HUES6 (cell line): Measurements from ENCODE around the gene TRIM27.
A peak's percentile ranks its signal among the peaks of the same experiment; 100 is the strongest.

ENCODE experiments used
- H3K27ac ChIP-seq: 2 replicates; pipeline ENCODE4 v1.7.0; 2013; ENCODE audit warnings: low read depth, mild to moderate bottlenecking, low read length, inconsistent platforms
- H3K27me3 ChIP-seq: 2 replicates; pipeline ENCODE4 v1.6.1; 2013; ENCODE audit warnings: low read length; ENCODE audit not compliant: control insufficient read depth, insufficient read depth
- H3K36me3 ChIP-seq: 2 replicates; pipeline ENCODE4 v1.6.1; 2013; ENCODE audit warnings: low read length; ENCODE audit not compliant: control insufficient read depth, insufficient read depth
- H3K4me1 ChIP-seq: 2 replicates; pipeline ENCODE4 v1.6.1; 2013; ENCODE audit warnings: low read length; ENCODE audit not compliant: control insufficient read depth, insufficient read depth
- H3K4me3 ChIP-seq: 2 replicates; pipeline ENCODE4 v1.5.1; 2013; ENCODE audit warnings: low read depth, low read length
- H3K9ac ChIP-seq: one replicate; pipeline ENCODE4 v1.6.1; 2013; ENCODE audit warnings: mild to moderate bottlenecking, low read length
- H3K9me3 ChIP-seq: 2 replicates; pipeline ENCODE4 v1.6.1; 2013; ENCODE audit warnings: low read depth, low read length; ENCODE audit not compliant: control insufficient read depth, insufficient read depth

TRIM27 gene

GRCh38 chr6:28914941-28915340, 8.8 kb downstream of the TRIM27 start:
- Histone ChIP-seq H3K4me3 (no peak overlapping the region), H3K36me3 (peaks cover 90% of the 10 kb centered on the region), H3K9me3 (no peaks in the 10 kb centered on the region), H3K27ac (no peak overlapping the region), H3K27me3 (no peaks in the 10 kb centered on the region), H3K4me1 (no peaks in the 10 kb centered on the region), H3K9ac (no peak overlapping the region)

- Histone ChIP-seq H3K9ac (no peak overlapping the region), H3K36me3 (peaks cover 92% of the 10 kb centered on the region), H3K27ac (no peak overlapping the region), H3K9me3 (no peaks in the 10 kb centered on the region), H3K4me1 (no peaks in the 10 kb centered on the region), H3K4me3 (no peak overlapping the region), H3K27me3 (no peaks in the 10 kb centered on the region)
These were observed 12.7 kb downstream of the TRIM27 start for GRCh38 chr6:28910901-28911690.

- Histone ChIP-seq H3K4me1 (no peaks in the 10 kb centered on the region), H3K9ac (no peak overlapping the region), H3K27me3 (no peaks in the 10 kb centered on the region), H3K27ac (no peak overlapping the region), H3K36me3 (peaks cover 97% of the 10 kb centered on the region), H3K4me3 (no peak overlapping the region), H3K9me3 (no peaks in the 10 kb centered on the region)
These were observed 16.4 kb downstream of the TRIM27 start for GRCh38 chr6:28907394-28907793.

GRCh38 chr6:28906669-28907068, 17.1 kb downstream of the TRIM27 start:
- H3K36me3 ChIP-seq, result peaks cover 96% of the 10 kb centered on the region
- H3K9ac ChIP-seq, result no peak overlapping the region
- H3K27me3 ChIP-seq, result no peaks in the 10 kb centered on the region
- H3K9me3 ChIP-seq, result no peaks in the 10 kb centered on the region
- H3K4me1 ChIP-seq, result no peaks in the 10 kb centered on the region
- H3K4me3 ChIP-seq, result no peak overlapping the region
- no peak overlapping the region for H3K27ac ChIP-seq

- H3K27ac ChIP-seq, result no peak overlapping the region
- H3K36me3 ChIP-seq, result peaks cover 81% of the 10 kb centered on the region
- H3K27me3 ChIP-seq, result no peaks in the 10 kb centered on the region
- H3K9ac ChIP-seq, result no peak overlapping the region
- no peaks in the 10 kb centered on the region for H3K4me1 ChIP-seq
- H3K9me3 ChIP-seq, result no peaks in the 10 kb centered on the region
- no peak overlapping the region for H3K4me3 ChIP-seq
These were observed 20.1 kb downstream of the TRIM27 start for GRCh38 chr6:28903686-28904085.

- Histone ChIP-seq H3K36me3 (peaks cover 62% of the 10 kb centered on the region), H3K27me3 (no peaks in the 10 kb centered on the region), H3K4me1 (no peaks in the 10 kb centered on the region), H3K27ac (no peak overlapping the region), H3K9me3 (no peaks in the 10 kb centered on the region), H3K4me3 (no peak overlapping the region), H3K9ac (no peak overlapping the region)
These were observed 22.0 kb downstream of the TRIM27 start for GRCh38 chr6:28901831-28902230.

GRCh38 chr6:28900577-28901256, 23.1 kb downstream of the TRIM27 start:
- no peak overlapping the region for H3K4me3 ChIP-seq
- H3K9me3 ChIP-seq, result no peaks in the 10 kb centered on the region
- no peak overlapping the region for H3K9ac ChIP-seq
- H3K27me3 ChIP-seq, result no peaks in the 10 kb centered on the region
- peaks cover 53% of the 10 kb centered on the region for H3K36me3 ChIP-seq
- no peaks in the 10 kb centered on the region for H3K4me1 ChIP-seq
- H3K27ac ChIP-seq, result no peak overlapping the region

GRCh38 chr6:28898710-28898965, 25.1 kb downstream of the TRIM27 start:
- H3K27me3 ChIP-seq, result no peaks in the 10 kb centered on the region
- H3K27ac ChIP-seq, result no peak overlapping the region
- peaks cover 32% of the 10 kb centered on the region for H3K36me3 ChIP-seq
- H3K9me3 ChIP-seq, result no peaks in the 10 kb centered on the region
- no peaks in the 10 kb centered on the region for H3K4me1 ChIP-seq
- H3K4me3 ChIP-seq, result no peak overlapping the region
- no peak overlapping the region for H3K9ac ChIP-seq

- no peak overlapping the region for H3K27ac ChIP-seq
- H3K9me3 ChIP-seq, result no peaks in the 10 kb centered on the region
- H3K27me3 ChIP-seq, result no peaks in the 10 kb centered on the region
- H3K36me3 ChIP-seq, result peaks cover 20% of the 10 kb centered on the region
- H3K4me3 ChIP-seq, result peak overlapping the region; percentile 80
- peak overlapping the region; percentile 93 for H3K9ac ChIP-seq
- no peaks in the 10 kb centered on the region for H3K4me1 ChIP-seq
These were observed 26.4 kb downstream of the TRIM27 start for GRCh38 chr6:28897369-28897745.

GRCh38 chr6:28896505-28897368, 27.0 kb downstream of the TRIM27 start:
- Histone ChIP-seq H3K4me3 (peak overlapping the region; percentile 80), H3K9ac (peak overlapping the region; percentile 93), H3K9me3 (no peaks in the 10 kb centered on the region), H3K27ac (peak overlapping the region; percentile 80), H3K36me3 (peaks cover 14% of the 10 kb centered on the region), H3K4me1 (no peaks in the 10 kb centered on the region), H3K27me3 (no peaks in the 10 kb centered on the region)
